Measurements from ENCODE around the gene PLCL2. TPM values are rescaled to one million over a fixed set of nuclear protein-coding genes. Genes with fewer than 3 reads are reported as not detected.

Gene PLCL2
- total RNA-seq, 1 donor from 2014 or later, result 4.8 TPM

- DNase-seq (ENCODE audit: low read depth), result no peak
These were observed 160.1 kb downstream of the PLCL2 start for GRCh38 chr3:17044855-17045254.

- DNase-seq (ENCODE audit: low read depth), result no peak
These were observed 160.9 kb downstream of the PLCL2 start for GRCh38 chr3:17045705-17046104.

- DNase-seq (ENCODE audit: low read depth), result no peak
These were observed 161.9 kb downstream of the PLCL2 start for GRCh38 chr3:17046623-17047022.

GRCh38 chr3:17047162-17047561, 162.4 kb downstream of the PLCL2 start:
- DNase-seq (ENCODE audit: low read depth), result no peak

- DNase-seq (ENCODE audit: low read depth), result no peak
These were observed 163.1 kb downstream of the PLCL2 start for GRCh38 chr3:17047894-17048293.

GRCh38 chr3:17050071-17050470, 165.3 kb downstream of the PLCL2 start:
- DNase-seq (ENCODE audit: low read depth), result no peak

- DNase-seq (ENCODE audit: low read depth), result no peak
These were observed 165.8 kb downstream of the PLCL2 start for GRCh38 chr3:17050506-17050905.

- DNase-seq (ENCODE audit: low read depth), result no peak
These were observed 167.6 kb downstream of the PLCL2 start for GRCh38 chr3:17052363-17052762.

GRCh38 chr3:17054301-17054981, 169.7 kb downstream of the PLCL2 start:
- DNase-seq (ENCODE audit: low read depth), result no peak

GRCh38 chr3:17054982-17055343, 170.2 kb downstream of the PLCL2 start:
- DNase-seq (ENCODE audit: low read depth), result no peak

GRCh38 chr3:17055374-17056276, 170.9 kb downstream of the PLCL2 start:
- DNase-seq (ENCODE audit: low read depth), result no peak

- DNase-seq (ENCODE audit: low read depth), result no peak
These were observed 172.6 kb downstream of the PLCL2 start for GRCh38 chr3:17057321-17057720.

GRCh38 chr3:17059989-17060550, 175.3 kb downstream of the PLCL2 start:
- no peak for DNase-seq (ENCODE audit: low read depth)

- DNase-seq (ENCODE audit: low read depth), result no peak
These were observed 176.2 kb downstream of the PLCL2 start for GRCh38 chr3:17061005-17061404.

- DNase-seq (ENCODE audit: low read depth), result no peak
These were observed 178.0 kb downstream of the PLCL2 start for GRCh38 chr3:17062736-17063135.

- no peak for DNase-seq (ENCODE audit: low read depth)
These were observed 178.8 kb downstream of the PLCL2 start for GRCh38 chr3:17063596-17063995.

GRCh38 chr3:17065315-17065714, 180.6 kb downstream of the PLCL2 start:
- peak; percentile 20 for DNase-seq (ENCODE audit: low read depth)

GRCh38 chr3:17065881-17066280, 181.1 kb downstream of the PLCL2 start:
- no peak for DNase-seq (ENCODE audit: low read depth)

GRCh38 chr3:17069754-17070153, 185.0 kb downstream of the PLCL2 start:
- no peak for DNase-seq (ENCODE audit: low read depth)

GRCh38 chr3:17070161-17070959, 185.6 kb downstream of the PLCL2 start:
- DNase-seq (ENCODE audit: low read depth), result no peak

- DNase-seq (ENCODE audit: low read depth), result no peak
These were observed 189.8 kb downstream of the PLCL2 start for GRCh38 chr3:17074559-17074958.

- DNase-seq (ENCODE audit: low read depth), result no peak
These were observed 190.6 kb downstream of the PLCL2 start for GRCh38 chr3:17075358-17075757.

All from renal cortical epithelial cell (primary cell).